Liver (tissue), 9 donors: ENCODE data around the gene CIITA. TPM values are rescaled to one million over a fixed set of nuclear protein-coding genes. Genes with fewer than 3 reads are reported as not detected.

Source experiments
- DNase-seq: peaks from one replicate; pipeline ENCODE4 v3.0.0-alpha.2; 2017; ENCODE audit warnings: low spot score
- H3K27ac ChIP-seq, 2 donors: one replicate each; pipeline ENCODE4 v1.7.0; 2013; ENCODE audit warnings: inconsistent platforms in 2 of 2, low read length in 2 of 2, control low read depth in 1 of 2, low read depth in 1 of 2, mild to moderate bottlenecking in 1 of 2
- H3K27me3 ChIP-seq, 4 donors: one replicate each; pipeline versions ENCODE4 v1.6.1 to v1.7.0; 2013; ENCODE audit warnings: low read length in 3 of 4, inconsistent platforms in 1 of 4, mild to moderate bottlenecking in 1 of 4, moderate library complexity in 1 of 4; ENCODE audit not compliant: control insufficient read depth in 4 of 4, insufficient read depth in 4 of 4
- H3K36me3 ChIP-seq, 4 donors: one replicate each; pipeline versions ENCODE4 v1.6.1 to v1.7.0; 2013; ENCODE audit warnings: low read length in 3 of 4, mild to moderate bottlenecking in 3 of 4, low read depth in 1 of 4, moderate library complexity in 1 of 4; ENCODE audit not compliant: control insufficient read depth in 4 of 4, insufficient read depth in 3 of 4
- H3K4me1 ChIP-seq, 4 donors: one replicate each; pipeline versions ENCODE4 v1.6.1 to v1.7.0; 2013; ENCODE audit warnings: low read length in 3 of 4, mild to moderate bottlenecking in 3 of 4, moderate library complexity in 1 of 4; ENCODE audit not compliant: control insufficient read depth in 4 of 4, insufficient read depth in 4 of 4
- H3K4me3 ChIP-seq, 3 donors: one replicate each; pipeline versions ENCODE4 v1.6.1 to v1.7.0; 2013; ENCODE audit warnings: low read length in 3 of 3, control low read depth in 1 of 3, low read depth in 1 of 3, mild to moderate bottlenecking in 1 of 3
- H3K9ac ChIP-seq, 2 donors: one replicate each; pipeline ENCODE4 v1.7.0; 2013; ENCODE audit warnings: low read length in 2 of 2, mild to moderate bottlenecking in 2 of 2, moderate library complexity in 2 of 2, control low read depth in 1 of 2, low read depth in 1 of 2
- H3K9me3 ChIP-seq, 4 donors: one replicate each; pipeline versions ENCODE4 v1.6.1 to v1.7.0; 2013; ENCODE audit warnings: low read length in 3 of 4; ENCODE audit not compliant: control insufficient read depth in 4 of 4
- ATF3 ChIP-seq: IDR thresholded peaks from 2 replicates; pipeline ENCODE4 v1.6.1; 2016; ENCODE audit warnings: antibody characterized with exemption
- CTCF ChIP-seq: fragments of 150-350 bp; IDR thresholded peaks from 2 replicates; pipeline ENCODE4 v1.5.1; 2017; ENCODE audit warnings: improper control_type of control experiment, low read depth, low read length; ENCODE audit not compliant: missing input control
- EGR1 ChIP-seq, 2 donors: IDR thresholded peaks; 2 replicates each; pipeline ENCODE4 v1.6.1; 2016 to 2018; ENCODE audit warnings: antibody characterized with exemption in 2 of 2, low read depth in 2 of 2
- FOXA1 ChIP-seq: IDR thresholded peaks from 2 replicates; pipeline ENCODE4 v1.6.1; 2016; ENCODE audit warnings: antibody characterized with exemption
- FOXA2 ChIP-seq: IDR thresholded peaks from 2 replicates; pipeline ENCODE4 v1.6.1; 2016; ENCODE audit warnings: antibody characterized with exemption
- GABPA ChIP-seq, 2 donors: IDR thresholded peaks in 1 of 2; conservative IDR thresholded peaks in 1 of 2; 2 replicates each; pipeline ENCODE4 v1.6.1; 2016; ENCODE audit warnings: antibody characterized with exemption in 2 of 2, mild to moderate bottlenecking in 1 of 2, moderate library complexity in 1 of 2
- HNF4A ChIP-seq, 2 donors: conservative IDR thresholded peaks; 2 replicates each; pipeline ENCODE4 v1.6.1; 2016; ENCODE audit warnings: antibody characterized with exemption in 2 of 2, mild to moderate bottlenecking in 2 of 2
- HNF4G ChIP-seq: IDR thresholded peaks from 2 replicates; pipeline ENCODE4 v1.6.1; 2016; ENCODE audit warnings: antibody characterized with exemption
- JUND ChIP-seq, 2 donors: IDR thresholded peaks; 2 replicates each; pipeline ENCODE4 v1.6.1; 2016; ENCODE audit warnings: antibody characterized with exemption in 2 of 2
- MAX ChIP-seq: IDR thresholded peaks from 2 replicates; pipeline ENCODE4 v1.6.1; 2016; ENCODE audit warnings: antibody characterized with exemption
- NR2F2 ChIP-seq: IDR thresholded peaks from 2 replicates; pipeline ENCODE4 v1.6.1; 2016; ENCODE audit warnings: antibody characterized with exemption
- RAD21 ChIP-seq, 2 donors: IDR thresholded peaks; 2 replicates each; pipeline ENCODE4 v1.6.1; 2016; ENCODE audit warnings: antibody characterized with exemption in 2 of 2, mild to moderate bottlenecking in 2 of 2
- REST ChIP-seq: IDR thresholded peaks from 2 replicates; pipeline ENCODE4 v1.6.1; 2016; ENCODE audit warnings: antibody characterized with exemption, mild to moderate bottlenecking
- RXRA ChIP-seq, 2 donors: IDR thresholded peaks; 2 replicates each; pipeline ENCODE4 v1.6.1; 2017 to 2018; ENCODE audit warnings: antibody characterized with exemption in 2 of 2, mild to moderate bottlenecking in 1 of 2
- SP1 ChIP-seq: IDR thresholded peaks from 2 replicates; pipeline ENCODE4 v1.6.1; 2018; ENCODE audit warnings: antibody characterized with exemption, mild to moderate bottlenecking
- TAF1 ChIP-seq: conservative IDR thresholded peaks from 2 replicates; pipeline ENCODE4 v1.6.1; 2016; ENCODE audit warnings: antibody characterized with exemption, mild to moderate bottlenecking
- YY1 ChIP-seq: IDR thresholded peaks from 2 replicates; pipeline ENCODE4 v1.6.1; 2016; ENCODE audit warnings: antibody characterized with exemption, mild to moderate bottlenecking
- ZBTB33 ChIP-seq: IDR thresholded peaks from 2 replicates; pipeline ENCODE4 v1.6.1; 2016; ENCODE audit warnings: antibody characterized with exemption
- WGBS: extraction: QIAGEN DNeasy Blood & Tissue Kit; methylation state at CpG from one replicate; pipeline ENCODE4 v1.1.7; 2013; 5-methylcytosine and 5-hydroxymethylcytosine counted together
- polyA plus RNA-seq, 2 donors: library from polyadenylated mRNA; stranded (reverse) in 1 of 2; unstranded in 1 of 2; fragments of 200-250 nt in 1 of 2; fragments of >200 nt in 1 of 2; fragmentation: Nextera tagmentation in 1 of 2; extraction: Ambion mirVana in 1 of 2; gene quantifications; one replicate each; pipeline versions ENCODE4 v1.2.1 to v1.2.3, GENCODE V29; 2013 to 2015
- total RNA-seq, 2 donors: library from RNA; depleted of rRNA; stranded (reverse); fragments of >200 nt; gene quantifications; one replicate each; pipeline ENCODE4 v1.2.3, GENCODE V29; 2014
- donor health status: healthy.
- donor health status: healthy.
- donor health status: healthy.
- donor health status: healthy.
- donor health status: healthy.

Gene CIITA
- total and polyA plus RNA-seq, 4 donors, result 1.6 to 4.2 (median 2.2) TPM

GRCh38 chr16:10983159-10983558 lies 106.2 kb downstream of the CIITA start:
- peaks cover 0 to 11% (median 4%) of the 10 kb centered on the region in 4 donors for H3K4me1 ChIP-seq
- no peak overlapping the region for H3K9ac ChIP-seq
- H3K27ac ChIP-seq, result no peak overlapping the region
- DNase-seq, result no peak
- peaks cover under 1 to 7% (median 5%) of the 10 kb centered on the region in 4 donors for H3K36me3 ChIP-seq
- TF ChIP-seq NR2F2, result no peak
- no peak for TF ChIP-seq JUND (IDR thresholded peaks at IDR 0.05)
- no peak for TF ChIP-seq CTCF
- no peak for TF ChIP-seq EGR1 (IDR thresholded peaks at IDR 0.05; ENCODE audit: low read depth in 2 of 2)
- no peak for TF ChIP-seq ATF3
- no peak for TF ChIP-seq RXRA (IDR thresholded peaks at IDR 0.05)
- TF ChIP-seq RAD21 (IDR thresholded peaks at IDR 0.05), result no peak
- no peak for TF ChIP-seq YY1
- TF ChIP-seq HNF4A (conservative IDR thresholded peaks at IDR 0.05), result no peak
- no peak for TF ChIP-seq ZBTB33
- no peak for TF ChIP-seq TAF1
- no peak for TF ChIP-seq REST
- TF ChIP-seq FOXA1, result no peak
- TF ChIP-seq HNF4G, result no peak
- TF ChIP-seq GABPA (IDR thresholded peaks at IDR 0.05 in 1 of 2, conservative IDR thresholded peaks at IDR 0.05 in 1 of 2), result no peak
- no peak for TF ChIP-seq FOXA2
- TF ChIP-seq MAX, result no peak
- no peak for TF ChIP-seq SP1
- H3K27me3 ChIP-seq, result no peaks in the 10 kb centered on the region
- no peaks in the 10 kb centered on the region for H3K9me3 ChIP-seq
- no peak overlapping the region for H3K4me3 ChIP-seq
- WGBS, result 90% methylated on average over 8 of the region's 8 CpGs
